LHCN-M2 (cell line): ENCODE measurements around the gene PPL. TPM values are rescaled to one million over a fixed set of nuclear protein-coding genes. Genes with fewer than 3 reads are reported as not detected.

ENCODE experiments used
- DNase-seq: peaks from one replicate; pipeline ENCODE4 v3.0.0-alpha.2; 2012; ENCODE audit warnings: low read depth
- total RNA-seq: library from RNA; depleted of rRNA; stranded (reverse); fragments of >200 nt; gene quantifications from 2 replicates; pipeline ENCODE4 v1.2.3, GENCODE V29; 2014

Gene PPL
- total RNA-seq, 1 experiment from 2014 or later: 0.86 TPM

DNA sequence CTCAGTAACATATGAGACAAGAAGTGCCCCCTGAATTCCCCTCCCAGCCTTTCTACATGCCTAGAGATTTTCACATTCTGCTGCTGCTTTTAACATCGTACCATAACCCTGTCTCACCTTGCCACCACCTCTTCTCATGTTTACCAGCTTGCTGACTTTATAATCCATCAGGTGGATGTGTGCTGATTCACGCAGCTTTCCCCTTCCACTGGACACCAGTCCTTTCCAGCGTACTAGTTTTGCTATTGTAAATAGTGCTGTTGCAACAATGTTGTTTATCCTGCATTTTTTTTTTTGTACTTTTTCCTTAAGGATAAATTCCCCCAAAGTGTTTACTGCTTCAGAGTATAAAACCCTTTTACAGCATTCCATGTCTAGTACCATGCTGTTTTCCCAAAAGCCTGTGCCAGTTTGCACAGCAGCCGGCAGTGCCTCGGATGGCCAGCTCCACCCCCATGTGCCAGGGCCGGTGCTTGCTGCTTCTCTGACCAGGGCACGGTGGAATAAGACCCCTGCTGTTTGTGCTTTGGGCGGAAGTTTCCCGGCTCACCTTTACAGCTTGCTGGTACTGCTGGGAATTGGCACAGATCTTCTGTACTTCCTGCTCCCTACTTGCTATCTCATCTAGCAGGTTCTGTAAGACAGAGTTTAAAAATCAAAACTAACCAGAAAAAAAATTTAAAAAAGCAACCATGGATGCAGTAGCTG lies 48.4 kb downstream of the PPL start:
- no peak for DNase-seq

DNA sequence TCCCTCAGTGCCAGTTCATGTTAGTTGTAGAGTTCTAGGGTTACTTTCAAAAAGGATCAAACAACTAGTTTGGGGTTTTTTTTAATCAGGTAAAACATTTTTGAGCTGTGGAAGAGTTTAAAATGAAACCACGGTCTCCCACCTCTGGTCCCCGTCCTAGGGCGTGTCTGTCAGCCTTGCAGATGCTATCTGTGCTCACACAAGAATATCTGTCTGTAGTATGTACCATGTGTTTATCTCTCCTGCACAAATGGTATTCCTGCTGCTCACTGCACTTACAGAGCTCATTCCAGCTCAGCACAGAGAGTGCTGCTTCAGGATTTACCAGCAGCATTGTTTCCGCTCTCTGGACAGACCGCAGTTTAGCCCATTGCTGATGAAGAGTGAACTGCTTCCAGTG lies 50.8 kb downstream of the PPL start:
- no peak for DNase-seq

DNA sequence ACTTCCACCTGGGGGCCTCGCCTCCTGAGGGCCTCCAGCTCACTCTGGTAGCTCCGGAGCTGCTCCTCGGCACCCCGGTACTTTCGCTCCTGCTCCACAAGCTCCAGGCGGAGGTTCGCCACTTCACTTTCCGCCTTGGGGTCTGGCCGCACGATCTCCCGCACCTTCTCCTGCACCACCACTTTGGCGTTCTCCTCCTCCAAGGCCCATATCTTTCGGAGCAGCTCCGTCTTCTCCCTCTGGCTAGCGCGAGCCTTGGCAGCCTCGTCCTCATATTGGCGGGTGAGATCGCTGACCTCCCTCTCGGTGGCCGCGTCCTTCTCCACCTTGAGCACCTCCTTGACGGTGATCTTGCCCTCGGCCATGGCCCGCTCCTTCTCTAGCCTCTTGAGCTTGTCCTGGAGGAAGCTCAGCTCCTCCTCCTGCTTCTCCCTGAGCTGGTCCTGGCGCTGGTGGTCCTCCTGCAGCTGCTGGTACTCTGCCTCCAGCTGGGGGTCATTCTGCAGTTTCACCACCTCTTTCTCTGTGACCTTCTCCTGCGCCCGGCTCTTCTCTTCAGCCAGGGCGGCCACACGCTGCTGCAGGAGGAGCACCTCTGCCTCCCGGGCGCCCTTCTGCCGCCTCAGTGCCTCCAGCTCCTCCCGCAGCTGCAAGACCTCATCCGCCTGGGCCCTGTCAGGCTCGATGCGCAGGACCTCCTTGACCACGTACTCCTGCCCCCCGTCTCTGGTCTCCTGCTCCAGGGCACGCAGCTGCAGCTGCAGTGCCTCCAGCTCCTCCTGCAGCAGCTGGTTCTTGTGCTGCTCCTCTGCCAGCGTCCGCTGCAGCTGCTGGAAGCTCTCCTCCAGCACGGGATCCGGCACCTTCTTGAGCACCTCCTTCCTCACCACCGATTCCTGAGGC lies 51.7 kb downstream of the PPL start:
- no peak for DNase-seq

DNA sequence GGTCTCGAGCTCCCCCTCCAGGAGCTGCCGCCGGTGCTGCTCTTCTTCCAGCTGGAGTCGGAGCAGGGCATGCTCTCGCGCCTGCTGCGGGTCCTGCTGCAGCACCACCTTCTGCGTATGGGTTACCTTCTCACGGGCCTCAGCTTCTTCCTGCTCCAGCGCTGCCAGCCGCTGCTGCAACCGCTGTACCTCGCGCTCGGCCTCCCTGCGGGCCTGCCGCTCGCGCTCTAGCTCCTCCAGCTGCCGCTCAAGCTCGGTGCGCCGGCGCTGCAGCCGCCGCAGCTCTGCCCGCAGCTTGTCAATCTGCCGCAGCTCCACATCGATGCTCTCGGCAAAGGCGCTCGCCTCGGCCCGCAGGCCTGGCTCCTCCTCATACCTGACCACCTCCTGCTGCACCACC lies 52.7 kb downstream of the PPL start:
- no peak for DNase-seq

DNA sequence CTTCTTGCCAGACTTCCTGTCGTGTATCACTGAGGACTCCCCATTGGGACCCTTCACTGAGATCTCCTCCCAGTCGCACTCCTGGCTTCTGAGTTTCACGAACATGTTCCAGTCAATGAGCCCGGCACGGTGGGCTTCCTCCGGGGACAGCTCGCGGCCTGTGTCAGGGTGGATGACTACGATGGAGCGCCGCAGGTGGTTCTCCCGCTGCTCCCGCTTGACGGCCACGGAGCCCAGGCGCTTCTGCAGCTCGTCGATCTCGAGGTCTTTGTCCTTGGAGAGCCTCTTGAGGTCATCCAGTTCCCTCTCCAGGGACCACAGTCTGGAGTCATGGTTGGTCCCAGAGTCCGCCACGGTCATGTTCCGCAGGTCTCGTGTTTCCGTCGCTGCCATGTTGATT lies 53.4 kb downstream of the PPL start:
- no peak for DNase-seq

DNA sequence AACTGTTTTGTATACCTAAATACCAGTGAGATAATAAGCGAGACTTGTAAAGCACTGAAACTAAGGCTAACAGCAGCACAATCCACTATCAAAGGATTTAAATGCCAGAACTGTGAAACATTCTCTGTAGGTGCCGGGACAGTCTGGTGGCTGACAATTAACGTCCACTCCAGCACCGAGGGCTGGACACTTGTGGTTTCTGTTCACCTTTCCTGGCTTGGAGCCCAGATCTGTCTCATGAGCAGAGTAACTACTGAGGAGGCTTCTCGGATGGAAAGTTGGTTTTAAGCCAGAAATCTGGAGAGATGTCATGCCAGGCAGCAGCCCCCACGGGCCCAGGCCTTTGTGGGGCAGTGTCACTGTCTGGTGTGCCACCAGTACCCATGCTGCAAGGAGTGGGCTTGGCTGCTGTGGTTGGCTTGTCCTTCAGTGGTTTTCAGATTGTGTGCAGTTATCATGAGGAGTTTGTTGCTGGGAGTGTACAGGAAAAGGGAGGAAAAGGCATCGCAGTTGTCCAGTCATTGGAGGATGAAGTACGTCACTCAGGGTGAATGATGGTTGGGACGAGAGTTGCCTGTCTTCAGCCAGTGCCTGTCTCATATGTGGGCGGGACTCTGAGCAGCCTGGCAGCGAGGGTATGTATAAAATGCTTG lies 54.2 kb downstream of the PPL start:
- DNase-seq: peak; percentile 36

DNA sequence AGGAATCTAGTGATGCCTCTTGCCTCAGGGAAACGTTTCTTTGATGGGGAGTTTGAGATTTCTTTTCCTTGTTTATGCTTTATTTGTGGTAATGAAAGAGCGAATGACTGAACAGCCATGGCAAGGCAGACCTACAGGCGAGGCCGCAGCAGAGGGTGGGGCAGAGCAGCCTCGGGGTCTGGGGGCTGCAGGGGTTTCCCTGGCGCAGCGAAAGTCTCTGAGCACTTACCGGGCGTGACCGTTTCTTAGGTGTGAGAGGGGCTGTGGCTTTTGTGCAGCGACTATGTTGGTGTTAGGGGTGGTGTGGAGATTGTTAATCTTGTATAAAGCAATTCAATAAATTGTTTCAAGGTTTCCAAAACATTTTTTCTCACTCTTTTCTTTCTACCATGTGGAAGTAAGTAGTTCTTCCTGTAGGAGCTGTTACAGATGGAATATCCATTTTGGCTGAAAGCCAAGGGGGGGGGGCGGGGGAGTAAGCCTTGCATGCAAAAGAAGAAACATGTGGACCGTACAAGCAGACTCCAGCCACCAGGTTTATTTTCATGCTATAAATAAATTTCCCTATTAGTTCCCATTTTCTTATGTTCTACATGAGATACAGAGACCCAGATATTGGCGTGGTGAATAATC lies 54.8 kb downstream of the PPL start:
- peak; percentile 11 for DNase-seq

DNA sequence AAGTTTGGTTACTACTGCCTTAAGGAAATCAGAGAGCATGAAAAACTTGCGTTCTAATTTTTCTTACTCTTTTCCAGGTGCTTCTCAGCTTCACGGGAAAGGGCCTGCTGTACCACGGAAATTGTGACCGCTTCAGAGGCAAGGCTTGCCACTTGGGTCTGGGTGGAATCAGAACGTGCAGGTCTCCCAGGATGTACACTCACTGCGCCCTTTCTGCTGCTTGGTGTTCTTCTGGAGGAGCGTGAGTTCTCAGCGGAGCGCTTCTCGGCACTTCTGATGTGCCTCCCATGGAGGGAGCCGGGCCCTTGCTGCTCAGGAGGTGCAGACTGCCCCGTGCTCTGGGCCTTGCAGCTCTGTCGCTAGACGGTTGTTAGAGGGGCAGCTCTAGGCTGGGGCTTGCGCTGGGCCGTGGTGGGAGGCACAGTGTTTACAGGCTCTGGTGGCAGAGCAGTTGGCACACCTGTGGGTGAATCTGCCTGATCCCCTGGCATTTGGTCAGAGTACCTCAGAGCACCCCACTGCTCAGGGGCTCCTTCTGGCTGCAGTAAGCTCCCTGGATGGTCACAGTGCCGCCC lies 56.9 kb downstream of the PPL start:
- no peak for DNase-seq

DNA sequence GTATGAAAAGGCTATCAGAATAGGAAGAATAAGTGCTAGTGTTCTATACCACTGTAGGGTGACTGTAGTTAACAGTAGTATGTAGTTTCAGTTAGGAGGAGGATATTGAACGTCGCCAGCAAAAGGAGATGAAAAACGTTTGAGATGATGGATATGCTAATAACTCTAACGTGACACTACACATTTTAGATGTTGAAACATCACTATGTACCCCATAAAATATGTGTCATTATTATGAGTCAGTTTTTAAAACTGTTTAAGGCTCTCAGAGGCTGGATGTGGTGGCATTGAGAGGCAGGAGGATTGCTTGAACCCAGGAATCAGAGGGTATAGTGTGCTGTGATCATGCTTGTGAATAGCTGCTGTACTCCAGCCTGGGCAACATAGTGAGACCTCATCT lies 57.9 kb downstream of the PPL start:
- DNase-seq: peak; percentile 35

DNA sequence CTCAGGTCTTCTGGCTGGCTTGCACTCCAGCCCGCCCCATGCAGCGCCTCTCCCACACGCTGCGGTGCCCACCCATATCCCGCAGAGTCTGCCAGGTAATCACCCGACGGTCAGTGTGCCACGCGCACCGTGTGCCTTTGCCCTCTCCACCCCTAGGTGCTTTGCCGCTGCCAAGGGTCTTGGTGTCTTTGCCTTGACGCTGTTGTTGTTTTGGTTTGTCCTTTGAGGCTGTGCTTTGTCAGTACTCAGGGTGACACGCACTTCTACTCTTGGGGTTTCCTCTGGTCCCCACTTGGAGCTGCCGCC lies 59.6 kb downstream of the PPL start:
- no peak for DNase-seq

DNA sequence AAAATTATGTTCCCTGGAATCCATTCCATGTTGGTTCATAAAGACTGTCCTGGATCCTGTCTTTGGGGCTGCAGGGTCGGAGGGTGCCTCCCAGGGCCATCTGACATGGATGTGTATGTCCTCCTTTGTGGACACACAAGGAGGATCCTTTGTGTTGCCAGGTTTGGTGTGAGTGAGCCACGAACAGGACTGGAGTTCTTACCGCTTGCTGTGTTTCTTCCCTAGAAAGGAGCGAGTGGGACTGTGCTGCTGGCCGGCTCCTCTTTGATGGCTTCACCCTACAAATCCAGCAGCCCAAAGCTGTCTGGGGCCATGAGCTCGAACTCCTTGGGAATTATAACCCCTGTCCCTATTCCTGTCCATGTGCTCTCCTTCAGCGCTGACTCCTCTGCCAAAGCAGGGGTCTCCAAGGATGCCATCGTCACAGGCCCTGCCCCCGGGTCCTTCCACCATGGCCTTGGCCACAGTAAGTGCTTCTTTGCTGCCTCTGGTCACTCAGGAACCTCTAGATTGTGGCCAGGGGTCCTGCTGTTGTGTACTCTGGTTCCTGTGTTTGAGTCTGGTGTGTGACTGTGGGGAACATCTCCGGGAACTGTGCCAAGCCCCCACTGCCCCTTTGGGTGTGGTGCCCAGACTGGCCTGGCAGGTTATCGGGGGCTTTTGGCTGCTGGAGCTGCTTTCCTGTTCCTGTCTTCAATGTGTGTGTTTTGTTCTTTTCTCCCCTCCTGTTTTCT lies 60.1 kb downstream of the PPL start:
- DNase-seq: no peak

DNA sequence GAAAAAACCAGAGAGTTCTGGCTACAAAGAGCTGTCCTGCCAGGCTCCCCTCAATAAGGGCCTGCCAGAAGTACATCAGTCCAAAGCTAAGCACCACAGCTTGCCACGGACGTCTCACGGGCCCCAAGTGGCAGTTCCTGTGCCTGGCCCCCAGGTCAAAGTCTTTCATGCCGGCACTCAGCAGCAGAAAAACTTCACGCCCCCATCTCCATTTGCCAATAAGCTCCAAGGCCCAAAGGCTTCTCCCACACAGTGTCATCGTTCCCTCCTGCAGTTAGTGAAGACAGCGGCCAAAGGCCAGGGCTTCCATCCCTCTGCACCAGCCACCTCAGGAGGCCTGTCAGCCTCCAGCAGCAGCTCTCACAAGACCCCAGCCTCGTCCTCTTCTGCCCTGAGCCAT lies 62.3 kb downstream of the PPL start:
- DNase-seq: no peak

DNA sequence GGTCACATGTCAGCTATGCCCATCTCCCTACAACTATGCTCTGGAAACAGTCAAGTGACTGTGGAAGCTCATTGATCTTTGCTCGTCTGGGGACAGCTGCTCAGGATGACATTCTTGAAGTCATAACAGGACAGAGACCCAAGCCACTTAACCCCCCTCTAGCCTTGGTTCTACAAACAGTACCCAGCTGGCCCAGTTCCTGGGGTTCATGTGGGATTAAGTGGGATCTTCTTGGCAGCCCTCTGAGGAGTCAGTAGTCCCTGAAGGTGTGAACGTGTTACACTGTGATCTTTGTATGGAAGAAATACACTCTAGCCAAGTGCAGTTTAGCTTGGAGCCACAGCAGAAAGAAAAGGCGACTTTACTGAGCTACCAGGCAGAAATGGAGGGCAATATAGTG lies 63.9 kb downstream of the PPL start:
- DNase-seq: no peak

DNA sequence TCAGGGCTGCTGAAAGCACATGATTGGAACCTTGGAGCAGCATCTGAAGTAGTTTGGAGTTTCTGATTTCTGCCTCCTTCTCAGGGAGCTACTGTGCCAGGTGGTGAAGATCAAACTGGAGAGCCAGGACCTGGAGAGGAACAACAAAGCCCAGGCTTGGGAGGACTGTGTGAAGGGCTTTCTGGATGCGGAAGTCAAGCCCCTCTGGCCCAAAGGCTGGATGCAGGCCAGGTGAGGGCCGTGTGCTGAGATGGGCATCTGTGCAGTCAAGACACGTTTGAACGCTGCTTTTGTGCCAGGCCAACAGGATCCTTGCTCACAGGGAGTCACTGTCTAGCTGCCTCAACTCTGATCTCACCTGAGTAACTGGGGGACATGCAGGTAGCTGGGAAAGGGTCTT lies 65.9 kb downstream of the PPL start:
- DNase-seq: no peak

DNA sequence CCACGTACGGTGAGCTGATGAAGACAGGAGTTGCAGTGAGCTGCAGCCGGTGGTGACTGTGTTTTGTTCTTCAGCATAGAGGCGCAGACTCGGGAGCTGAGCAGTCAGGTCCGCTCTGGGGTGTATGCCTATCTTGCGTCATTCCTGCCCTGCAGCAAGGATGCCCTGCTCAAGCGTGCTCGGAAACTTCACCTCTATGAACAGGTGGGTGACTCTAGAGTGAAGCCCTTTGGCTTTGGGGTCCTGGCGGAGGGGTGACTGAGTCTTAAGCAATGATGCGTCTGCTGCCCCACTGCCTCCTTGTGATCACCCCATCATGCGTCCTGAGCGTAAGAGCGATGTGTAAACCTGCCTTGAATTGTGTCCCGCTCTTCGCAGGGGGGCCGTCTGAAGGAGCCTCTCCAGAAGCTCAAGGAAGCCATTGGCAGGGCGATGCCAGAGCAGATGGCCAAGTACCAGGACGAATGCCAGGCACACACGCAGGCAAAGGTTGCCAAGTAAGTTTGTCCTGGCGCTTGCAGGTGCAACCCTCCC lies 66.7 kb downstream of the PPL start:
- no peak for DNase-seq

DNA sequence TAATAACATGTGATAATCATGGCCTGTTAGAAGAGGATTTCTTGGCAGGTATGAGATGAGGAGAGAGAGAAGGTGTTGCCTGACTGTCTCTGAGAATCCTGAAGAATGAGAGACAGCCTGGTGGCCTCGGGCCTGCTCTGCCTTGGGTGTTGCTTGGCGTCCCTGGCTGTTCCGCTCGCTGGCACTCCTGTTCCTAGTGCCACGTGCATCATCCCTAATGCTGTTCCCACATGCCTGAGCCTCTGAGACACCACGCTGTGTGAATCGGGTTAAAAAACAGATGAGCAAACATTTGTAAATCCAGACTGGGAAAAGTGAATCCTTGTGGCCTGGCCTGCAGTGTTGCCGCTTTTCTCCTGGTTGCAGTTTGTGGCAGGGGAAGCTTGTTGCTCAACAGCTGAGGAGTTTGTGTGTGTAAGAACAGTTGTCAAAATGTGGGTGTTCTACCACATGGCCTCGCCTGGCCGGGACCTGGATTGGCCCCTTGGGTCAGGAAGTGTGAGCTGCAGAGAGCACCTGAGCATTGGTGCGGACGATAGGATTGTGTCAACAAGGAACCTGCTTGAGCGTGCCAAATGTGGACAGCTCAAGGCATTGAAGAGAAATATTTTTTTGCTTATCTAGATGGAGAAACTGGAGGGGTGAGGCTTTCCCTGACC lies 67.7 kb downstream of the PPL start:
- no peak for DNase-seq

DNA sequence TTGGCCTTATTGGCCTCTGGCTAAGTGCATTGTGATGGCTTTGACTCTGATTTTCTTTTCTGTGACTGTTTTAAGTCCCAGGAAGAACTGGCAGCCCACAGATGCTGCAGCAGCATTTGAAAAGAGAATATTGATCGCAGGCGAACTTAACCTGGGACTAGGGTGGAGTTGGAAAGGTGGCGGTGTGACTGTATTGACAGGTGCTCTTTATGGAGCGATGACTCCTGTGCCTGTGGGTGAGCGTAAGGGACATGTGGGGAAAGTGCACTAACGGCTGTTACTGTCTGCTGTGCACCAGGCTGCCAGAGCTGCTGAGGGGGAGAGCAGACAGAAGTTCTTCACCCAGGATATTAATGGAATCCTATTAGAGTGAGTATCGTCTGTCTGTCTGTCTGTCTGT lies 68.4 kb downstream of the PPL start:
- no peak for DNase-seq

DNA sequence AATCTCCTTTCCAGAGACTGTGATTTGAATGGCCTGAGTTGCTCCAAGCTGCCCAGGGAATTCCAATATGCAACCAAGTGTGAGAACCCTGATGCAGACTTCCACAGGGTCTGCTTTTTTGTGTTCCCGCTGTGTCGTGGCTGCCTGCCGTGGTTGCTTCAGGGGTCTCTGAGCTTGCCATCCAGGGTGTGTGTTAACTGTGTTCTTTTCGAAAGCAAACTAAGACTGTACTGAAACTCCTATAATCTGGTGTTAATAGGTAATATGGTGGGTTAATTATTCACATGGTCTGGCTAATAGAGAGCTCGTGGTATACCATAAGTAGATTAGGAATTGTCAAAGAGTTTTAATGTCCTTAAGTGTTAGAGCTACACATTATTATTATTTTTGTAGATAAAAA lies 68.9 kb downstream of the PPL start:
- no peak for DNase-seq

DNA sequence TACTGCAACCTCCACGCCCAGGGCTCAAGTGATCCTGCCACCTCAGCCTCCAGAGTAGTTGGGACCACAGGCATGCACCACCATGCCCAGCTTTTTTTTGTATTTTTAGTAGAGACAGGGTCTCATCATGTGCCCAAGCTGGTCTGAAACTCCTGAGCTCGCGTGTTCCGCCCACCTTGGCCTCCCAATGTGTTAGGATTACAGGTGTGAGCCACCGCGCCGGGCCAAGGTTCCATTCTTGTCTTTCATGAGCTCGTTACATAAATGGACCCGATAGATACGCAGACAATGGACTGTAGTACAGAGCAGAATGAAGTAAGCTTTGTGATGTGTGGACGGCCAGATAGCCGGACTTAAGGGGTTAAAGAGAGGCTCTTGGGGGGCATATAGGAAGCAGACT lies 70.4 kb downstream of the PPL start:
- DNase-seq: no peak

DNA sequence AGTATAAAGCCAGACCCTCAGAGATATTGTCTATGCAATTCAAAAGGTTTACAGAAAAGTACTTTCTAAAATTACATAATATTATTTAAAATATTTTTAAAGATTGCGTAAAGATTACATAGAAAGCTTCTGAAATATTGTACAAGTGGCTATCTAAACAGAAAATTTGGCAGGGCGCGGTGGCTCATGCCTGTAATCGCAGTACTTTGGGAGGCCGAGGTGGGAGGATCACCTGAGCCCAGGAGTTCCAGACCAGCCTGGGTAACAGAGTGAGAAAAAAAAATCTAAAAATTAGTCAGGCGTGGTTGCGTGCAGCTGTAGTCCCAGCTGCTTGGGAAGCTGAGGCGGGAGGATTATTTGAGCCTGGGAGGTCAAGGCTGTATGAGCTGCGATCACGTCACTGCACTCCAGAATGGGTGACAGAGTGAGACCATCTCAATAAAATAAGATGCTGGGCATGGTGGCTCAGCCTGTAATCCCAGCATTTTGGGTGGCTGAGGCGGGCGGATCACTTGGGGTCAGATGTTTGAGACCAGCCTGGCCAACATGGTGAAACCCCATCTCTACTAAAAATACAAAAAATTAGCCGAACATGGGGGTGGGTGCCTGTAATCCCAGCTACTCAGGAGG lies 71.6 kb downstream of the PPL start:
- DNase-seq: no peak
